Activated CD8-positive, alpha-beta memory T cell treated with anti-CD3 and anti-CD28 coated beads for 1 hour (primary cell): ENCODE results near the gene NHERF1.

Experiments used
- DNase-seq, 2 donors: peaks; one replicate each; pipeline ENCODE4 v3.0.0-alpha.2; 2020; ENCODE audit warnings: low read depth in 1 of 2; ENCODE audit errors: extremely low read depth in 1 of 2

NHERF1 gene

GRCh38 chr17:74748529-74749278 lies at the start of gene NHERF1:
TSS of gene NHERF1 (plus strand) at chr17:74748628. CDS start at chr17:74748847, 219 bp downstream.
- DNase-seq, result peak; percentile 77 to 90

GRCh38 chr17:74699236-74699635 lies 49.2 kb upstream of the NHERF1 start:
- DNase-seq, result no peak

- DNase-seq, result no peak
Measured at GRCh38 chr17:74702116-74702871, 46.1 kb upstream of the NHERF1 start.

- no peak for DNase-seq
Measured at GRCh38 chr17:74703311-74703710, 45.1 kb upstream of the NHERF1 start.

GRCh38 chr17:74704544-74704943 lies 43.9 kb upstream of the NHERF1 start:
- DNase-seq, result no peak

GRCh38 chr17:74711058-74711824 lies 37.2 kb upstream of the NHERF1 start:
- no peak for DNase-seq

- DNase-seq, result no peak
Measured at GRCh38 chr17:74712301-74712700, 36.1 kb upstream of the NHERF1 start.

- no peak for DNase-seq
Measured at GRCh38 chr17:74712756-74713155, 35.7 kb upstream of the NHERF1 start, which contains the start of gene CD300LF. TSS of gene CD300LF (minus strand) at chr17:74712923. CDS start at chr17:74712866, 57 bp downstream.

- DNase-seq, result no peak
Measured at GRCh38 chr17:74713171-74713755, 35.2 kb upstream of the NHERF1 start.

GRCh38 chr17:74715144-74715543 lies 33.3 kb upstream of the NHERF1 start:
- DNase-seq, result no peak

GRCh38 chr17:74720506-74720905 lies 27.9 kb upstream of the NHERF1 start:
- DNase-seq, result no peak

- DNase-seq, result no peak
Measured at GRCh38 chr17:74722782-74723181, 25.6 kb upstream of the NHERF1 start.

GRCh38 chr17:74723891-74724290 lies 24.5 kb upstream of the NHERF1 start:
- DNase-seq, result no peak

GRCh38 chr17:74725111-74725510 lies 23.3 kb upstream of the NHERF1 start:
- DNase-seq, result no peak

GRCh38 chr17:74728033-74728701 lies 20.3 kb upstream of the NHERF1 start:
- DNase-seq, result no peak

- DNase-seq, result no peak
Measured at GRCh38 chr17:74728702-74729075, 19.7 kb upstream of the NHERF1 start.

- DNase-seq, result no peak
Measured at GRCh38 chr17:74729368-74729767, 19.1 kb upstream of the NHERF1 start.

GRCh38 chr17:74729866-74730265 lies 18.6 kb upstream of the NHERF1 start:
- no peak for DNase-seq

GRCh38 chr17:74730491-74731346 lies 17.7 kb upstream of the NHERF1 start:
- no peak for DNase-seq

GRCh38 chr17:74731347-74731605 lies 17.2 kb upstream of the NHERF1 start:
- no peak for DNase-seq
